Uterus (tissue), 2 donors: Measurements from ENCODE around the gene RBMS1.

Source experiments
- POLR2A ChIP-seq, 2 donors: fragments of 450-650 bp; IDR thresholded peaks; one replicate each; pipeline ENCODE4 v1.6.1; 2016; ENCODE audit warnings: antibody characterized with exemption in 2 of 2, mild to moderate bottlenecking in 1 of 2, moderate library complexity in 1 of 2
- TF ChIP-seq, protein P1 (sequence below), 4 experiments: fragments of 200-600 bp in 2 of 4; fragments of 450-650 bp in 2 of 4; sonication (generic) in 2 of 4; IDR thresholded peaks; one replicate each; pipeline ENCODE4 v1.5.1; 2016 to 2019; ENCODE audit warnings: antibody characterized with exemption in 4 of 4, mild to moderate bottlenecking in 2 of 4, moderate library complexity in 1 of 4

DNA sequence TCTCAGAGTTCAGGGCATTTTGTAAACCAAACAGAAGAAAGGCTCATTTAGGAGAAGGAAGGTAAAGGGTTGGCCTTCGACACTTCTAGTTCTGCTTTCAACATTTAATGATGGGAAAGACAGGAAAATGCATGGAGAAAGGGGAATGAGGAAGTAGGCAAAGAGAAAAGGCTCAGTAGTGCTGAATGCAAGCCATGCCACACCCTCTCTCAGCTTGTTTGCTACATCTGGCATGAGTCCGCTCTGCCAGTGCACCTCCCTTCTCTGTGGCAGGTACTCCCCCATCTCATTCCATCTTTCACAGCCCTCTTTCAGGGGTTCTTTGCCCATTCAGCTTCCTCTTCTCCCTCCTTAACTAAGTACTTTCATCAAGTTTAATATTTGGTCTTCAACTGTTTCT is 172.6 kb downstream of the RBMS1 start:
- TF ChIP-seq, protein P1, sequence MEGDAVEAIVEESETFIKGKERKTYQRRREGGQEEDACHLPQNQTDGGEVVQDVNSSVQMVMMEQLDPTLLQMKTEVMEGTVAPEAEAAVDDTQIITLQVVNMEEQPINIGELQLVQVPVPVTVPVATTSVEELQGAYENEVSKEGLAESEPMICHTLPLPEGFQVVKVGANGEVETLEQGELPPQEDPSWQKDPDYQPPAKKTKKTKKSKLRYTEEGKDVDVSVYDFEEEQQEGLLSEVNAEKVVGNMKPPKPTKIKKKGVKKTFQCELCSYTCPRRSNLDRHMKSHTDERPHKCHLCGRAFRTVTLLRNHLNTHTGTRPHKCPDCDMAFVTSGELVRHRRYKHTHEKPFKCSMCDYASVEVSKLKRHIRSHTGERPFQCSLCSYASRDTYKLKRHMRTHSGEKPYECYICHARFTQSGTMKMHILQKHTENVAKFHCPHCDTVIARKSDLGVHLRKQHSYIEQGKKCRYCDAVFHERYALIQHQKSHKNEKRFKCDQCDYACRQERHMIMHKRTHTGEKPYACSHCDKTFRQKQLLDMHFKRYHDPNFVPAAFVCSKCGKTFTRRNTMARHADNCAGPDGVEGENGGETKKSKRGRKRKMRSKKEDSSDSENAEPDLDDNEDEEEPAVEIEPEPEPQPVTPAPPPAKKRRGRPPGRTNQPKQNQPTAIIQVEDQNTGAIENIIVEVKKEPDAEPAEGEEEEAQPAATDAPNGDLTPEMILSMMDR (IDR thresholded peaks at IDR 0.05): no peak
- TF ChIP-seq POLR2A (IDR thresholded peaks at IDR 0.05): no peak
